Heart right ventricle (tissue), 16 donors: ENCODE data around the gene LRMDA. TPM values are rescaled to one million over a fixed set of nuclear protein-coding genes. Genes with fewer than 3 reads are reported as not detected.

Source experiments
- ATAC-seq, 8 donors: fragments of 200-7000 bp; cut with Tn5 transposase; one replicate each; pipeline ENCODE4 v1.9.1; 2020; ENCODE audit warnings: mild to moderate bottlenecking in 8 of 8, moderate library complexity in 8 of 8, moderate number of reproducible peaks in 1 of 8
- DNase-seq, 2 donors: peaks; one replicate each; pipeline ENCODE4 v3.0.0-alpha.2; 2020
- H3K27ac ChIP-seq, 10 donors: fragments of 200-600 bp; sonication (generic) in 2 of 10; one replicate each; pipeline versions ENCODE4 v1.5.0 to v1.8.0; 2020 to 2022; ENCODE audit warnings: mild to moderate bottlenecking in 3 of 10
- H3K27me3 ChIP-seq, 7 donors: fragments of 200-600 bp; one replicate each; pipeline ENCODE4 v1.8.0; 2021 to 2022; ENCODE audit warnings: mild to moderate bottlenecking in 2 of 7
- H3K36me3 ChIP-seq, 9 donors: fragments of 200-600 bp; sonication (generic) in 1 of 9; one replicate each; pipeline versions ENCODE4 v1.5.0 to v1.8.0; 2020 to 2022; ENCODE audit warnings: mild to moderate bottlenecking in 2 of 9
- H3K4me1 ChIP-seq, 9 donors: fragments of 200-600 bp; sonication (generic) in 1 of 9; one replicate each; pipeline versions ENCODE4 v1.5.0 to v1.8.0; 2020 to 2022; ENCODE audit warnings: mild to moderate bottlenecking in 4 of 9
- H3K4me3 ChIP-seq, 10 donors: fragments of 200-600 bp; sonication (generic) in 2 of 10; one replicate each; pipeline versions ENCODE4 v1.5.0 to v1.8.0; 2020 to 2022; ENCODE audit warnings: mild to moderate bottlenecking in 7 of 10, moderate library complexity in 2 of 10
- H3K9me3 ChIP-seq, 11 donors: fragments of 200-600 bp in 10 of 11; sonication (generic) in 2 of 11; one replicate each; pipeline versions ENCODE4 v1.5.0 to v1.8.0; 2013 to 2022; ENCODE audit warnings: mild to moderate bottlenecking in 2 of 11, control low read depth in 1 of 11, moderate library complexity in 1 of 11
- CTCF ChIP-seq, 9 donors: fragments of 200-600 bp; sonication (generic) in 2 of 9; IDR thresholded peaks; one replicate each; pipeline versions ENCODE4 v1.5.0 to v1.8.0; 2021 to 2022; ENCODE audit warnings: antibody characterized with exemption in 9 of 9, mild to moderate bottlenecking in 5 of 9, moderate library complexity in 1 of 9
- WGBS, 2 donors: extraction: QIAGEN DNeasy Blood & Tissue Kit; methylation state at CpG; one replicate each; pipeline ENCODE4 v1.1.7; 2013; ENCODE audit warnings: inconsistent platforms in 1 of 2; 5-methylcytosine and 5-hydroxymethylcytosine counted together
- intact Hi-C, 10 donors: fragments of 100-400 bp; cut with DNase I; formaldehyde crosslinking; loops; one replicate each; pipeline versions ENCODE4 v1.11.1 to v1.14.2; 2022
- polyA plus RNA-seq, 2 donors: library from polyadenylated mRNA; stranded (reverse); fragments of 200-250 nt; gene quantifications; one replicate each; pipeline ENCODE4 v1.2.3, GENCODE V29; 2013
- total RNA-seq, 10 donors: library from RNA; stranded (reverse); fragmentation: NEBNext Ultra II Directional in 3 of 10; extraction: Animal tissue kit (Norgen Biotek cat#: 25700) in 3 of 10; gene quantifications; one replicate each; pipeline versions ENCODE4 v1.2.1 to v1.2.4, GENCODE V29; 2021 to 2023
- donor health status: Arrhythmogenic right ventricular cardiomyopathy.
- donor health status: ischemic (EF 13 %, LVEDD 7.1; RV severe dilation, severe dysfunction).
- donor health status: healthy with polysubstance abuse.
- donor health status: DM: no; HTN: yes; CAD: no.
- donor health status: DM: no; HTN: no; CAD: no.
- donor health status: ischemic (EF 25% LVEDD 6.9; RV normal size, moderate dysfunction).
- donor health status: ischemic (EF 25% LVEDD 5.7; RV mildly dilated, moderate dysfunction).
- donor health status: healthy.
- donor health status: DM: yes; HTN: yes; CAD: no.
- donor health status: Ischemic cardiomyopathy.
- donor health status: ischemic (EF 35%, LVEDD 5.7; RV mildly dilated, moderate dysfunction).
- donor health status: nonischemic (EF 11% LVEDD 7.7; RV severe dilation, severe dysfunction).
- donor health status: DM: yes; HTN: yes; CAD: no.
- donor health status: PGD.
- donor health status: ischemic (EF 29% LVEDD 5.4; RV normal size, mild dysfunction).
- donor health status: nonischemic (EF 23%, LVEDD 6.1; RV moderate dilation, normal function).

LRMDA gene
- total and polyA plus RNA-seq, 12 donors = 4.0 to 59.8 (median 12.7) TPM

GRCh38 chr10:76119036-76119435, 687.6 kb downstream of the LRMDA start:
- Histone ChIP-seq H3K4me1 (no peaks in the 10 kb centered on the region), H3K27me3 (no peaks in the 10 kb centered on the region), H3K4me3 (no peak overlapping the region), H3K36me3 (no peaks in the 10 kb centered on the region), H3K27ac (no peak overlapping the region), H3K9me3 (no peaks in the 10 kb centered on the region)
- intact Hi-C loops = no loop called here
- no peak for TF ChIP-seq CTCF (IDR thresholded peaks at IDR 0.05)
- ATAC-seq (no peak), DNase-seq (no peak)
- 80 to 94% methylated on average over 2 of the region's 2 CpGs for WGBS, 2 donors

- ATAC-seq = no peak
- no peak for TF ChIP-seq CTCF (IDR thresholded peaks at IDR 0.05)
- H3K27me3 ChIP-seq = no peaks in the 10 kb centered on the region
- peaks cover 0 to 3% (median 0%) of the 10 kb centered on the region in 9 donors for H3K4me1 ChIP-seq
- no peak overlapping the region for H3K27ac ChIP-seq
- H3K36me3 ChIP-seq = no peaks in the 10 kb centered on the region
- intact Hi-C loops = no loop called here
- no peaks in the 10 kb centered on the region for H3K9me3 ChIP-seq
- WGBS, 2 donors = 74 to 85% methylated on average over 1 of the region's 1 CpG
- no peak overlapping the region for H3K4me3 ChIP-seq
- DNase-seq = no peak
Measured at GRCh38 chr10:76119515-76119914, 688.1 kb downstream of the LRMDA start.

GRCh38 chr10:76122056-76122455, 690.6 kb downstream of the LRMDA start:
- no peaks in the 10 kb centered on the region for H3K27me3 ChIP-seq
- no peak for ATAC-seq
- no peaks in the 10 kb centered on the region for H3K36me3 ChIP-seq
- TF ChIP-seq CTCF (IDR thresholded peaks at IDR 0.05) = no peak
- H3K27ac ChIP-seq = no peak overlapping the region
- intact Hi-C loops = no loop called here
- DNase-seq = no peak
- H3K9me3 ChIP-seq = no peaks in the 10 kb centered on the region
- WGBS, 2 donors = 85 to 91% methylated on average over 4 of the region's 4 CpGs
- H3K4me1 ChIP-seq = peaks cover 0 to 10% (median 0%) of the 10 kb centered on the region in 9 donors
- H3K4me3 ChIP-seq = no peak overlapping the region

- H3K4me1 ChIP-seq = peaks cover 0 to 18% (median 0%) of the 10 kb centered on the region in 9 donors
- H3K27ac ChIP-seq = no peak overlapping the region
- intact Hi-C loops = no loop called here
- H3K9me3 ChIP-seq = no peaks in the 10 kb centered on the region
- no peaks in the 10 kb centered on the region for H3K36me3 ChIP-seq
- no peak for TF ChIP-seq CTCF (IDR thresholded peaks at IDR 0.05)
- no peak overlapping the region for H3K4me3 ChIP-seq
- ATAC-seq = no peak
- DNase-seq = no peak
- 35 to 41% methylated on average over 1 of the region's 1 CpG for WGBS, 2 donors
- no peaks in the 10 kb centered on the region for H3K27me3 ChIP-seq
Measured at GRCh38 chr10:76124280-76124679, 692.9 kb downstream of the LRMDA start.
